ENCODE measurements around the gene ARMC6.

DNA sequence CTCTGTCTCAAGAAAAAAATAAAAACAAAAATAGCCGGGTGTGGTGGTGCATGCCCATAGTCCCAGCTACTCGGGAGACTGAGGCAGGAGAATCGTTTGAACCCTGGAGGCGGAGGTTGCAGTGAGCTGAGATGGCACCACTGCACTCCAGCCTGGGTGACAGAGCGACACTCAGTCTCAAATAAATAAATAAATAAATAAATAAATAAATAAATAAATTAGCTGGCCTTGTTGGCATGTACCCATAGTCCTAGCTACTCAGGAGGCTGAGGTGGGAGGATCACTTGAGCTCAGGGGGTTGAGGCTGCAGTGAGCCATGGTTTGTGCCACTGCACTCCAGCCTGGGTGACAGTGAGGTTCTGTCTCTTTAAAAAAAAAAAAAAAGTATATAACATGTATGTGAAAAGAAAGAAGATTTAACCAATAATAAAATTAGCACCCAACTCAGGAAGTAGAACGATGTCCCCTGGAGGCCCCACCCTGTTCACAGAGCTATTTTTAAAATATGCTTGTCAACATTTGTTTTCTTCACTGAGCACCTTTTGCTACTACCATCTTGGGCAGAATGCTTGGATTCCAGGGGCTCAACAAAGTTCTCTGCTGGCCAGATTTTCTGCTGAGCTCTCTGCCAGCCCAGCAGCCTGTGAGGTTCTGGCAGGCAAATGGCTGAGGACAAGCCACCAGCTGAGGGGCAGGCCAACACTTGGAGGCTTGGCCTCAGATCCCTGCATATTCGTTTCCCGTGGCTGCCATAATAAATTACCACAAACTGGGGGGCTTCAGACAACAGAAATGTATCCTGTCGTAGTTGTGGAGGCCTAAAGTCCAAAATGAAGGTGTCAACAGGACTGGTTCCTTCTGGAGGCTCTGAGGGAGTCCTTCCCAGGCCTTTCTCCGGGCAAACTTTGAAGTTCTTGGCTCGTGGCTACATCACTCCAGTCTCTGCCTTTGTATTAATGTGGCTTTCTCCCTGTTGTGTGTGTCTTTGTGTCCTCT lies 35.6 kb downstream of the ARMC6 start:
- TF ChIP-seq, protein P1, sequence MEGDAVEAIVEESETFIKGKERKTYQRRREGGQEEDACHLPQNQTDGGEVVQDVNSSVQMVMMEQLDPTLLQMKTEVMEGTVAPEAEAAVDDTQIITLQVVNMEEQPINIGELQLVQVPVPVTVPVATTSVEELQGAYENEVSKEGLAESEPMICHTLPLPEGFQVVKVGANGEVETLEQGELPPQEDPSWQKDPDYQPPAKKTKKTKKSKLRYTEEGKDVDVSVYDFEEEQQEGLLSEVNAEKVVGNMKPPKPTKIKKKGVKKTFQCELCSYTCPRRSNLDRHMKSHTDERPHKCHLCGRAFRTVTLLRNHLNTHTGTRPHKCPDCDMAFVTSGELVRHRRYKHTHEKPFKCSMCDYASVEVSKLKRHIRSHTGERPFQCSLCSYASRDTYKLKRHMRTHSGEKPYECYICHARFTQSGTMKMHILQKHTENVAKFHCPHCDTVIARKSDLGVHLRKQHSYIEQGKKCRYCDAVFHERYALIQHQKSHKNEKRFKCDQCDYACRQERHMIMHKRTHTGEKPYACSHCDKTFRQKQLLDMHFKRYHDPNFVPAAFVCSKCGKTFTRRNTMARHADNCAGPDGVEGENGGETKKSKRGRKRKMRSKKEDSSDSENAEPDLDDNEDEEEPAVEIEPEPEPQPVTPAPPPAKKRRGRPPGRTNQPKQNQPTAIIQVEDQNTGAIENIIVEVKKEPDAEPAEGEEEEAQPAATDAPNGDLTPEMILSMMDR (IDR thresholded peaks at IDR 0.05) = no peak
- TF ChIP-seq POLR2AphosphoS5 (IDR thresholded peaks at IDR 0.05) = no peak
